Measurements from ENCODE around the gene LTBP4.
A peak's percentile ranks its signal among the peaks of the same experiment; 100 is the strongest.
"Not testable (repeated sequence)": the region's sequence is repeated elsewhere in the genome, so short reads cannot be mapped to it uniquely, and the experiment has no call there.

Gene LTBP4

DNA sequence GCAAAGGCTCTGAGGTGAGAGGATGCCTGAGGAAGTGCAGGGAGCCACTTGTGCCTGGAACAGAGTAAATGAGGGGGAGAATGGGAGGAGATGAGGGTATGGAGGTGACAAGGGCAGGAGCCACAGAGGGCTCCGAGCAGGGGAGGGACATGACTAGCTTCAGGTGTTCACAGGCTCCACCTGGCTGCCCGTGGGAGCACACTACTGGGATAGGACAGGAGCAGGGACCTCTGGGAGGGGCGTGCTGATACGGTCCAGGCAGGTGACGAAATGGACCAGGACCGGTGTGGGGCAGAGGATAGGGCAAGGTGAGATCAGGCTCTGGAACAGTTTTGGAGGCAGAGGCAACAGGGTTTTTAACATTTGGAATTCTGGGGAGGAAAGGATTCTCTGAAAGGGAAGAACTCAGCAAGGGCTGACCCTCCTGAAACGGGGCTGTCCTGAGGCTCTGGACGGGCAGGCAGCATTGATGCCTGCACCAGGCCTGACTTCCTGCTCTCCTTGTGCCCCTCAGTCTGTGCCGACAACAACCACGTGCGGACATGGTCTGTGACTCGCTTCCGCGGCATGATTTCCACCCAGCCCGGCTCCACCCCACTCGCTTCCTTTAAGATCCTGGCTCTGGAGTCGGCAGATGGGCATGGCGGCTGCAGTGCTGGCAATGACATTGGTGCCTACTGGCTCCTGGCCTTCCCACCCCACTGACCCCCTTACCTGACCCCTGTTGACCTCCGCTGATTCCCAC, 12.9 kb upstream of the LTBP4 start:
- no peak for DNase-seq (ENCODE audit: low read depth, low spot score)
- Histone ChIP-seq H3K4me1 (ENCODE audit: control insufficient read depth, insufficient read depth, low read length) (no peaks in the 10 kb centered on the region), H3K9me3 (ENCODE audit: control insufficient read depth, insufficient read depth, low read length) (no peaks in the 10 kb centered on the region), H3K27me3 (ENCODE audit: control insufficient read depth, insufficient read depth, low read length) (no peaks in the 10 kb centered on the region), H3K4me3 (ENCODE audit: low read length) (no peak overlapping the region), H3K36me3 (ENCODE audit: control insufficient read depth, insufficient read depth, low read length) (peaks cover 10% of the 10 kb centered on the region), H3K27ac (ENCODE audit: low read length) (no peak overlapping the region)
- no CpG with 5 or more reads among the region's 19 CpGs for WGBS (ENCODE audit: insufficient coverage, insufficient read length)

DNA sequence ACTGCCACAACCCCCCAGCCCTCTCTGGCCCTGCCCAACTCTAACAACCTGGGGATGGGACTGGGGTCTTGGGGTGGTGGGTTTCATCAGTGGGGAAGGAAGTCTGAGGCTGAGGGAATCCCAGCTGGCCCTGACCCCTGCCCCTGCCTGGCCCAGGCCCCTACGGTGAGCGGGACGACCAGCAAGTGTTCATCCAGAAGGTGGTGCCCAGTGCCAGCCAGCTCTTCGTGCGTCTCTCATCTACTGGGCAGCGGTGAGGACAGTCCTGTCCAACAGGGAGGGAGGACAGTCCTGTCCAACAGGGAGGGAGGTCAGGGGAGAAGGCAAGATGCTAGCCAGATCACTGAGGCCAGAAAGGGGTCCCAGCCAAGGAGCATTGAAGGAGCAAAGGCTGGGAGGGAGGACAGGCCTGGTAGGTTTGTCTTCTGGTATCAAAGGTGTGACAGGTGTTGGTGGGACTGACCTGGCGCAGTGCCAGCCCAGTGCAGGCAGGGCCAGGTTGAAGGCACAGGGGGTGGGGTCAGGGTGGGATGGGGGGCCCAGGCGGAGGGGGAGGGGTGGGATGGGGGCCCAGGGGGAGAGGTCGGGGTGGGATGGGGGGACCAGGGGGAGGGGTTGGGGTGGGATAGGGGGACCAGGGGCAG, 12.1 kb upstream of the LTBP4 start:
- WGBS (ENCODE audit: insufficient coverage, insufficient read length) = no CpG with 5 or more reads among the region's 9 CpGs
- Histone ChIP-seq H3K27ac (ENCODE audit: low read length) (no peak overlapping the region), H3K36me3 (ENCODE audit: control insufficient read depth, insufficient read depth, low read length) (peaks cover 10% of the 10 kb centered on the region), H3K4me1 (ENCODE audit: control insufficient read depth, insufficient read depth, low read length) (no peaks in the 10 kb centered on the region), H3K9me3 (ENCODE audit: control insufficient read depth, insufficient read depth, low read length) (no peaks in the 10 kb centered on the region), H3K4me3 (ENCODE audit: low read length) (no peak overlapping the region), H3K27me3 (ENCODE audit: control insufficient read depth, insufficient read depth, low read length) (no peaks in the 10 kb centered on the region)
- DNase-seq (ENCODE audit: low read depth, low spot score) = no peak

DNA sequence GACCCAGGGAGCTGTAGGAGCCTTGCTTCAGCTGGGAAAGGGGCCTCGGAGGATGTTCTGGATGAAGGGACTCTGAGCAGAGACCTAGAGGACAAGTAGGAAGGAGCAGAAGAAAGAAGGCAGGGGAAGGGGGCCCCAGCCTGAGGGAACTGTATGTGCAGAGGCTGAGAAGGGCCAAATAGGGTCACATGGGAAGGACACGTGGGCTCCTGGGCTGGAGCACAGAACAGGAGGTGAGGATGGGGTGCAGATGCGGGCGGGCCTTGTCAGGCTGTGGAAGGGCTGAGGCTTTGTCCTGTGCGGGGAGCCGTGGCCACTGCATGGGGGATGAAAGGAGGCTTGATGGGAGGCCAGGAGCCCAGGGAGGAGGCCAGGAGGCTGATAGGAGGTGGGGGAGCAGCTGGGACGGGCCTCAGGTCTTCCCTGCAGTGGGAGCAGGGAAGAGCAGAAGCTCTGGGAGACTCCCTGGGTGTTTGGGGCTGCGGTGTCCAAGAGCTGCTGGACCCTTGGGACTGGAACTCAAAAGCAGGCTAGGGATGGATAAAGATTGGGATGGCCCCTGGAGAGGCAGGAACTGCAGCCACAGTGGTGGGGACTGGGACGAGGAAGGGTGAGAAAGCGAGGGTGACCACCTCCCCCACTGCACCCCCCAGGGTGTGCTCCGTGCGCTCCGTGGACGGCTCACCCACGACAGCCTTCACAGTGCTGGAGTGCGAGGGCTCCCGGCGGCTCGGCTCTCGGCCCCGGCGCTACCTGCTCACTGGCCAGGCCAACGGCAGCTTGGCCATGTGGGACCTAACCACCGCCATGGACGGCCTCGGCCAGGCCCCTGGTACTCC, 11.4 kb upstream of the LTBP4 start:
- no peak overlapping the region for H3K4me3 ChIP-seq (ENCODE audit: low read length)
- no peaks in the 10 kb centered on the region for H3K9me3 ChIP-seq (ENCODE audit: control insufficient read depth, insufficient read depth, low read length)
- H3K27ac ChIP-seq (ENCODE audit: low read length) = no peak overlapping the region
- peaks cover 10% of the 10 kb centered on the region for H3K36me3 ChIP-seq (ENCODE audit: control insufficient read depth, insufficient read depth, low read length)
- no CpG with 5 or more reads among the region's 26 CpGs for WGBS (ENCODE audit: insufficient coverage, insufficient read length)
- no peak for DNase-seq (ENCODE audit: low read depth, low spot score)
- no peaks in the 10 kb centered on the region for H3K27me3 ChIP-seq (ENCODE audit: control insufficient read depth, insufficient read depth, low read length)
- H3K4me1 ChIP-seq (ENCODE audit: control insufficient read depth, insufficient read depth, low read length) = peaks cover 3% of the 10 kb centered on the region; the same call in 1 of the 2 replicates

DNA sequence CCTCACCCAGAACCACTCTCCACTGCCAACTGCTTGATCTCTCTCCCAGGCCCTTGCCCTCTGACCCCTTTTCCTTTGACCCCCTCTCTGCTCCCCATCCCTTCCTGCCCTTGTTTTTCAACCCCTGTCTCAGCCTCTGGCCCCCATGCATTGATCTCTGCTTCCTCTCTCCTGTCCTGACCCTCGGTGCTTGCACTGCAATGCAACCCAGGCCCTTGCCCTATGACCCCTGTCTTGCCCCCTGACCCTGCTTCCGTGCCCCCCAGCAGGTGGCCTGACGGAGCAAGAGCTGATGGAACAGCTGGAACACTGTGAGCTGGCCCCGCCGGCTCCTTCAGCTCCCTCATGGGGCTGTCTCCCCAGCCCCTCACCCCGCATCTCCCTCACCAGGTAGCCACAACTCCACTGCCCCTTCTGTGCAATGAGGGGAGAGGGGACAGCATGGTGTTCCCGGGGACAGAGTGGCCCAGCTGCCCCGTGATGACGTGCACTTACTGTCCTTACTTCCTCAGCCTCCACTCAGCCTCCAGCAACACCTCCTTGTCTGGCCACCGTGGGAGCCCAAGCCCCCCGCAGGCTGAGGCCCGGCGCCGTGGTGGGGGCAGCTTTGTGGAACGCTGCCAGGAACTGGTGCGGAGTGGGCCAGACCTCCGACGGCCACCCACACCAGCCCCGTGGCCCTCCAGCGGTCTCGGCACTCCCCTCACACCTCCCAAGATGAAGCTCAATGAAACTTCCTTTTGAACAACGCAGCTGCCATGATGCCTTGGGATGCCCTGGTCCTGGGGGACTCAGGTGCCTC, 10.5 kb upstream of the LTBP4 start:
- Histone ChIP-seq H3K4me1 (ENCODE audit: control insufficient read depth, insufficient read depth, low read length) (peaks cover 5% of the 10 kb centered on the region; the same call in 1 of the 2 replicates), H3K27me3 (ENCODE audit: control insufficient read depth, insufficient read depth, low read length) (no peaks in the 10 kb centered on the region), H3K36me3 (ENCODE audit: control insufficient read depth, insufficient read depth, low read length) (peaks cover 10% of the 10 kb centered on the region), H3K9me3 (ENCODE audit: control insufficient read depth, insufficient read depth, low read length) (no peaks in the 10 kb centered on the region), H3K4me3 (ENCODE audit: low read length) (no peak overlapping the region), H3K27ac (ENCODE audit: low read length) (no peak overlapping the region)
- no peak for DNase-seq (ENCODE audit: low read depth, low spot score)
- WGBS (ENCODE audit: insufficient coverage, insufficient read length) = no CpG with 5 or more reads among the region's 22 CpGs

DNA sequence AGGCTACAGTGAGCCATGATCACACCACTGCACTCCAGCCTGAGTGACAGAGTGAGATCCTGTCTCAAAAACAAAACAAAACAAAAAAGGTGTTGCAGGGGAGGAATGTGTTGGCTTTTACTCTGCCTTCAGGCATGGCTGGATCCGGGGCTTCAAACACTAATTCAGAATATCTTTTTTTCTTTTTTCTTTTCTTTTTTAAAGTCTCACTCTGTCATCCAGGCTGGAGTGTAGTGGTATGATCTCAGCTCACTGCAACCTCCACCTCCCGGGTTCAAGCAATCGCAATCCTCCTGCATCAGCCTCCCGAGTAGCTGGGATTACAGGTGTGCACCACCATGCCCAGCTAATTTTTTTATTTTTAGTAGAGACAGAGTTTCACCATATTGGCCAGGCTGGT, 9.4 kb upstream of the LTBP4 start:
- not testable (repeated sequence) for H3K9me3 ChIP-seq (ENCODE audit: control insufficient read depth, insufficient read depth, low read length); H3K4me3 ChIP-seq (ENCODE audit: low read length); H3K27ac ChIP-seq (ENCODE audit: low read length); DNase-seq (ENCODE audit: low read depth, low spot score); H3K27me3 ChIP-seq (ENCODE audit: control insufficient read depth, insufficient read depth, low read length); H3K36me3 ChIP-seq (ENCODE audit: control insufficient read depth, insufficient read depth, low read length); H3K4me1 ChIP-seq (ENCODE audit: control insufficient read depth, insufficient read depth, low read length)
- WGBS (ENCODE audit: insufficient coverage, insufficient read length) = no CpG with 5 or more reads among the region's 4 CpGs

DNA sequence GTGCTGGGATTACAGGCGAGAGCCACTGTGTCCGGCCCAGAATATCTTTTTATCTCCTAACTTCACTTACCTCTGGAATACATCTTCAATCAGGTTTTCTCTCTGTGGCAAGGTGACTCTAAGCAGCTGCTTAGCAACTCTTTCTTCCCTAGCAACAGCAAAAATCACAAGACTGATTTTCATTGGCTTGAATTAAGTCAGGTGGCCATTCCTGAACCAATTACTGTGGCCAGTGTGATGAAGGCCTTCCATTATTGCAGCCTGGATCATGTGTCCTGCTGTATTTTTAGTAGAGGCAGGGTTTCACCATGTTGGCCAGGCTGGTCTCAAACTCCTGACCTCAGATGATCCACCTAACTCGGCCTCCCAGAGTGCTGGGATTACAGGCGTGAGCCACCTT, 9.0 kb upstream of the LTBP4 start:
- DNase-seq (ENCODE audit: low read depth, low spot score) = no peak

DNA sequence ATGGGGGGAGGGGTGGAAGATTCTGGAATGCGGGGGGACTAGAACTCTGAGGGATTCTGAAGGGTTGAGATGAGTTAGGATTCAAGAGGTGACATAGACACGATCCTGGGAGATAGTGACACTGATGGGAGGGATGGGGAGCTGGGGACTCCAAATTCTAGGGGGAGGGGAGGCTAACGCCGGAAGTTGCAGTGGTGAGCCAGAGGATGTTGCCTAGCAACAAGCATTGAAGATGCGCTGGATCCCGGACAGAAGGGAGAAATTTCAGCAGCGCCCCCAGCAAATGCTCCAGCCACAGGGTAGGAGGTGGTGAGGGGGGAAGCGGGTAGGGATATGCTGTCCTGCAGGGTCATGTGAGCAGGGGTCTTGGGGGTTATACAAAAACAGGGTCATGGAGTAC, 6.9 kb upstream of the LTBP4 start:
- Histone ChIP-seq H3K27ac (ENCODE audit: low read length) (no peak overlapping the region), H3K27me3 (ENCODE audit: control insufficient read depth, insufficient read depth, low read length) (peaks cover 4% of the 10 kb centered on the region; the same call in 1 of the 2 replicates), H3K9me3 (ENCODE audit: control insufficient read depth, insufficient read depth, low read length) (no peaks in the 10 kb centered on the region), H3K4me1 (ENCODE audit: control insufficient read depth, insufficient read depth, low read length) (peaks cover 7% of the 10 kb centered on the region), H3K4me3 (ENCODE audit: low read length) (no peak overlapping the region), H3K36me3 (ENCODE audit: control insufficient read depth, insufficient read depth, low read length) (no peaks in the 10 kb centered on the region)
- WGBS (ENCODE audit: insufficient coverage, insufficient read length) = no CpG with 5 or more reads among the region's 8 CpGs
- no peak for DNase-seq (ENCODE audit: low read depth, low spot score)

More for the DNA sequence above, 9.0 kb upstream of the LTBP4 start:
- Histone ChIP-seq H3K27ac (ENCODE audit: low read length) (no peak overlapping the region), H3K36me3 (ENCODE audit: control insufficient read depth, insufficient read depth, low read length) (peaks cover 4% of the 10 kb centered on the region), H3K9me3 (ENCODE audit: control insufficient read depth, insufficient read depth, low read length) (no peaks in the 10 kb centered on the region), H3K4me3 (ENCODE audit: low read length) (no peak overlapping the region), H3K4me1 (ENCODE audit: control insufficient read depth, insufficient read depth, low read length) (peaks cover 5% of the 10 kb centered on the region; the same call in 1 of the 2 replicates), H3K27me3 (ENCODE audit: control insufficient read depth, insufficient read depth, low read length) (peaks cover 2% of the 10 kb centered on the region; the same call in 1 of the 2 replicates)
- WGBS (ENCODE audit: insufficient coverage, insufficient read length) = no CpG with 5 or more reads among the region's 4 CpGs

DNA sequence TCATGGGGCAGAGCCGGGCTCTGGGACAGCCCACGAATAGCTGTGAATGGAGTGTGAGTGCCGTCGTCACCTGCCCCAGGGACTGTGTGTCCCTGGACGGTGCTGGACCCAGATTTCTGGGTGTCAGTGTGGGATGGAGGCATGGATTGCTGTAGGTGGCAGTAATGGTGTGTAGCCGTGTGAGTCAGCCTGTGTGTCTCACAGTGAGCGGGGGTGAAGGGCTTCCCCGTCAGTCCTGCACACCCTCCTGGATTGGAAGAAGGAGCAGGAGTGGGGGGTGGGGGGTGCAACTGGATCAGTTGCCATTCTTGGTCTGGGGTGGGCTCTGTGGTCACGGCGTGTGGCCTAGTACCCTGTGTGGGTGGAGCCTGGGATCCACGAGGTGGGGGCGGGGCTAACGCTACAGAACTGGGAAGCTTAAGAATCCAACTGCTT, 6.5 kb upstream of the LTBP4 start:
- no peak overlapping the region for H3K4me3 ChIP-seq (ENCODE audit: low read length)
- no peak overlapping the region for H3K27ac ChIP-seq (ENCODE audit: low read length)
- DNase-seq (ENCODE audit: low read depth, low spot score) = no peak
- no CpG with 5 or more reads among the region's 13 CpGs for WGBS (ENCODE audit: insufficient coverage, insufficient read length)
- H3K27me3 ChIP-seq (ENCODE audit: control insufficient read depth, insufficient read depth, low read length) = peaks cover 4% of the 10 kb centered on the region; the same call in 1 of the 2 replicates
- no peaks in the 10 kb centered on the region for H3K36me3 ChIP-seq (ENCODE audit: control insufficient read depth, insufficient read depth, low read length)
- H3K9me3 ChIP-seq (ENCODE audit: control insufficient read depth, insufficient read depth, low read length) = no peaks in the 10 kb centered on the region
- H3K4me1 ChIP-seq (ENCODE audit: control insufficient read depth, insufficient read depth, low read length) = peaks cover 8% of the 10 kb centered on the region

DNA sequence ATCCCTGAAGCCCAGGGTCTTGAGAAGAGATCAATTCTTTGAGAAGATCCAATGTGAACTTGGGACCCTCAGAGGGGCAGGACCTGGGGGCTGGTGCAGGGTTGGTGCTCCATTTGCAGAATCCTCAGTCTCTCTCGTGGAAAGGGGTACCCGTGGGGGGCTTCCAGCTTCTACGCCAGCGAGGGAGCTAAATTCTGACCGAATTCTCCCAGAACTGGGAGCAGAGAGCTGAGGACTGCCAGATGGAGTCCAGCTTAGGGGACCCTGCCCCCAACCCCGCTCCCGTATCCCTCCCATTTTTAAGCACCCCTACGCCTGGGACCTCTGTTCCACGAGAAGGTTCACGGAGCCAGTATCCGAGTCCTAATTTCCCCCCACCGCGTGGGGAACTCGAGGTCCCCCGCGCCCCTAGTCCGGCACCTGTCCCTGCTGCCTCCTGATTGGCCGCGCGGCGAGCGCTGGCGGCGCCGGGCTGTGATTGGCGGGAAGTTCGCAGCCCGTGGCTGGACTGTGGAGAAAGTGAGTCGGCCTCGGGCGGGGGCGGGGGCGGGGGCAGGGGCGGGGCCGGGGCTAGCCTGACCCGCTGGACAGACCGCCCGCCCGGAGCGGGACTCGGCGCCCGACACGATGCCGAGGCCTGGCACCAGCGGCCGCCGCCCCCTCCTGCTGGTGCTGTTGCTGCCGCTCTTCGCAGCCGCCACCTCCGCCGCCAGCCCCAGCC, 4.4 kb upstream of the LTBP4 start:
- peaks cover 8% of the 10 kb centered on the region for H3K4me1 ChIP-seq (ENCODE audit: control insufficient read depth, insufficient read depth, low read length)
- H3K27ac ChIP-seq (ENCODE audit: low read length) = no peak overlapping the region
- DNase-seq (ENCODE audit: low read depth, low spot score) = no peak
- peak overlapping the region; percentile 44; the same call in 1 of the 2 replicates for H3K4me3 ChIP-seq (ENCODE audit: low read length)
- no peaks in the 10 kb centered on the region for H3K36me3 ChIP-seq (ENCODE audit: control insufficient read depth, insufficient read depth, low read length)
- WGBS (ENCODE audit: insufficient coverage, insufficient read length) = no CpG with 5 or more reads among the region's 53 CpGs
- no peaks in the 10 kb centered on the region for H3K9me3 ChIP-seq (ENCODE audit: control insufficient read depth, insufficient read depth, low read length)
- H3K27me3 ChIP-seq (ENCODE audit: control insufficient read depth, insufficient read depth, low read length) = peaks cover 12% of the 10 kb centered on the region; the same call in 1 of the 2 replicates
